Liver (tissue), 9 donors: ENCODE data around the gene FAM241B. TPM values are rescaled to one million over a fixed set of nuclear protein-coding genes. Genes with fewer than 3 reads are reported as not detected.

Experiments
- DNase-seq: peaks from one replicate; pipeline ENCODE4 v3.0.0-alpha.2; 2017; ENCODE audit warnings: low spot score
- H3K27ac ChIP-seq, 2 donors: one replicate each; pipeline ENCODE4 v1.7.0; 2013; ENCODE audit warnings: inconsistent platforms in 2 of 2, low read length in 2 of 2, control low read depth in 1 of 2, low read depth in 1 of 2, mild to moderate bottlenecking in 1 of 2
- H3K27me3 ChIP-seq, 4 donors: one replicate each; pipeline versions ENCODE4 v1.6.1 to v1.7.0; 2013; ENCODE audit warnings: low read length in 3 of 4, inconsistent platforms in 1 of 4, mild to moderate bottlenecking in 1 of 4, moderate library complexity in 1 of 4; ENCODE audit not compliant: control insufficient read depth in 4 of 4, insufficient read depth in 4 of 4
- H3K36me3 ChIP-seq, 4 donors: one replicate each; pipeline versions ENCODE4 v1.6.1 to v1.7.0; 2013; ENCODE audit warnings: low read length in 3 of 4, mild to moderate bottlenecking in 3 of 4, low read depth in 1 of 4, moderate library complexity in 1 of 4; ENCODE audit not compliant: control insufficient read depth in 4 of 4, insufficient read depth in 3 of 4
- H3K4me1 ChIP-seq, 4 donors: one replicate each; pipeline versions ENCODE4 v1.6.1 to v1.7.0; 2013; ENCODE audit warnings: low read length in 3 of 4, mild to moderate bottlenecking in 3 of 4, moderate library complexity in 1 of 4; ENCODE audit not compliant: control insufficient read depth in 4 of 4, insufficient read depth in 4 of 4
- H3K4me3 ChIP-seq, 3 donors: one replicate each; pipeline versions ENCODE4 v1.6.1 to v1.7.0; 2013; ENCODE audit warnings: low read length in 3 of 3, control low read depth in 1 of 3, low read depth in 1 of 3, mild to moderate bottlenecking in 1 of 3
- H3K9ac ChIP-seq, 2 donors: one replicate each; pipeline ENCODE4 v1.7.0; 2013; ENCODE audit warnings: low read length in 2 of 2, mild to moderate bottlenecking in 2 of 2, moderate library complexity in 2 of 2, control low read depth in 1 of 2, low read depth in 1 of 2
- H3K9me3 ChIP-seq, 4 donors: one replicate each; pipeline versions ENCODE4 v1.6.1 to v1.7.0; 2013; ENCODE audit warnings: low read length in 3 of 4; ENCODE audit not compliant: control insufficient read depth in 4 of 4
- ATF3 ChIP-seq: IDR thresholded peaks from 2 replicates; pipeline ENCODE4 v1.6.1; 2016; ENCODE audit warnings: antibody characterized with exemption
- CTCF ChIP-seq: fragments of 150-350 bp; IDR thresholded peaks from 2 replicates; pipeline ENCODE4 v1.5.1; 2017; ENCODE audit warnings: improper control_type of control experiment, low read depth, low read length; ENCODE audit not compliant: missing input control
- EGR1 ChIP-seq, 2 donors: IDR thresholded peaks; 2 replicates each; pipeline ENCODE4 v1.6.1; 2016 to 2018; ENCODE audit warnings: antibody characterized with exemption in 2 of 2, low read depth in 2 of 2
- FOXA1 ChIP-seq: IDR thresholded peaks from 2 replicates; pipeline ENCODE4 v1.6.1; 2016; ENCODE audit warnings: antibody characterized with exemption
- FOXA2 ChIP-seq: IDR thresholded peaks from 2 replicates; pipeline ENCODE4 v1.6.1; 2016; ENCODE audit warnings: antibody characterized with exemption
- GABPA ChIP-seq, 2 donors: IDR thresholded peaks in 1 of 2; conservative IDR thresholded peaks in 1 of 2; 2 replicates each; pipeline ENCODE4 v1.6.1; 2016; ENCODE audit warnings: antibody characterized with exemption in 2 of 2, mild to moderate bottlenecking in 1 of 2, moderate library complexity in 1 of 2
- HNF4A ChIP-seq, 2 donors: conservative IDR thresholded peaks; 2 replicates each; pipeline ENCODE4 v1.6.1; 2016; ENCODE audit warnings: antibody characterized with exemption in 2 of 2, mild to moderate bottlenecking in 2 of 2
- HNF4G ChIP-seq: IDR thresholded peaks from 2 replicates; pipeline ENCODE4 v1.6.1; 2016; ENCODE audit warnings: antibody characterized with exemption
- JUND ChIP-seq, 2 donors: IDR thresholded peaks; 2 replicates each; pipeline ENCODE4 v1.6.1; 2016; ENCODE audit warnings: antibody characterized with exemption in 2 of 2
- MAX ChIP-seq: IDR thresholded peaks from 2 replicates; pipeline ENCODE4 v1.6.1; 2016; ENCODE audit warnings: antibody characterized with exemption
- NR2F2 ChIP-seq: IDR thresholded peaks from 2 replicates; pipeline ENCODE4 v1.6.1; 2016; ENCODE audit warnings: antibody characterized with exemption
- RAD21 ChIP-seq, 2 donors: IDR thresholded peaks; 2 replicates each; pipeline ENCODE4 v1.6.1; 2016; ENCODE audit warnings: antibody characterized with exemption in 2 of 2, mild to moderate bottlenecking in 2 of 2
- REST ChIP-seq: IDR thresholded peaks from 2 replicates; pipeline ENCODE4 v1.6.1; 2016; ENCODE audit warnings: antibody characterized with exemption, mild to moderate bottlenecking
- RXRA ChIP-seq, 2 donors: IDR thresholded peaks; 2 replicates each; pipeline ENCODE4 v1.6.1; 2017 to 2018; ENCODE audit warnings: antibody characterized with exemption in 2 of 2, mild to moderate bottlenecking in 1 of 2
- SP1 ChIP-seq: IDR thresholded peaks from 2 replicates; pipeline ENCODE4 v1.6.1; 2018; ENCODE audit warnings: antibody characterized with exemption, mild to moderate bottlenecking
- TAF1 ChIP-seq: conservative IDR thresholded peaks from 2 replicates; pipeline ENCODE4 v1.6.1; 2016; ENCODE audit warnings: antibody characterized with exemption, mild to moderate bottlenecking
- ZBTB33 ChIP-seq: IDR thresholded peaks from 2 replicates; pipeline ENCODE4 v1.6.1; 2016; ENCODE audit warnings: antibody characterized with exemption
- WGBS: extraction: QIAGEN DNeasy Blood & Tissue Kit; methylation state at CpG from one replicate; pipeline ENCODE4 v1.1.7; 2013; 5-methylcytosine and 5-hydroxymethylcytosine counted together
- polyA plus RNA-seq, 2 donors: library from polyadenylated mRNA; stranded (reverse) in 1 of 2; unstranded in 1 of 2; fragments of 200-250 nt in 1 of 2; fragments of >200 nt in 1 of 2; fragmentation: Nextera tagmentation in 1 of 2; extraction: Ambion mirVana in 1 of 2; gene quantifications; one replicate each; pipeline versions ENCODE4 v1.2.1 to v1.2.3, GENCODE V29; 2013 to 2015
- total RNA-seq, 2 donors: library from RNA; depleted of rRNA; stranded (reverse); fragments of >200 nt; gene quantifications; one replicate each; pipeline ENCODE4 v1.2.3, GENCODE V29; 2014
- donor health status: healthy.
- donor health status: healthy.
- donor health status: healthy.
- donor health status: healthy.
- donor health status: healthy.

FAM241B gene
- total and polyA plus RNA-seq, 4 donors = 0.84 to 2.5 (median 1.7) TPM

GRCh38 chr10:69648461-69648860 lies 18.4 kb downstream of the FAM241B start:
- no peak overlapping the region for H3K4me3 ChIP-seq
- 88% methylated on average over 5 of the region's 5 CpGs for WGBS
- no peak overlapping the region for H3K9ac ChIP-seq
- no peak overlapping the region for H3K27ac ChIP-seq
- TF ChIP-seq REST = no peak
- TF ChIP-seq EGR1 (IDR thresholded peaks at IDR 0.05; ENCODE audit: low read depth in 2 of 2) = no peak
- TF ChIP-seq ZBTB33 = no peak
- TF ChIP-seq GABPA (IDR thresholded peaks at IDR 0.05 in 1 of 2, conservative IDR thresholded peaks at IDR 0.05 in 1 of 2) = no peak
- no peak for TF ChIP-seq RAD21 (IDR thresholded peaks at IDR 0.05)
- no peak for TF ChIP-seq JUND (IDR thresholded peaks at IDR 0.05)
- TF ChIP-seq FOXA2 = no peak
- no peak for TF ChIP-seq MAX
- TF ChIP-seq RXRA (IDR thresholded peaks at IDR 0.05) = no peak
- TF ChIP-seq SP1 = no peak
- TF ChIP-seq FOXA1 = no peak
- no peak for TF ChIP-seq ATF3
- TF ChIP-seq HNF4G = no peak
- TF ChIP-seq NR2F2 = no peak
- TF ChIP-seq HNF4A (conservative IDR thresholded peaks at IDR 0.05) = no peak
- no peak for TF ChIP-seq TAF1
- H3K4me1 ChIP-seq = no peaks in the 10 kb centered on the region
- no peaks in the 10 kb centered on the region for H3K27me3 ChIP-seq
- H3K36me3 ChIP-seq = no peaks in the 10 kb centered on the region
- DNase-seq = no peak
- no peaks in the 10 kb centered on the region for H3K9me3 ChIP-seq

GRCh38 chr10:69649786-69650550 lies 19.9 kb downstream of the FAM241B start:
- no peaks in the 10 kb centered on the region for H3K9me3 ChIP-seq
- no peaks in the 10 kb centered on the region for H3K27me3 ChIP-seq
- H3K27ac ChIP-seq = no peak overlapping the region
- H3K4me3 ChIP-seq = no peak overlapping the region
- WGBS = 91% methylated on average over 9 of the region's 9 CpGs
- no peak for DNase-seq
- H3K9ac ChIP-seq = no peak overlapping the region
- no peaks in the 10 kb centered on the region for H3K4me1 ChIP-seq
- H3K36me3 ChIP-seq = no peaks in the 10 kb centered on the region
- TF ChIP-seq RAD21 (IDR thresholded peaks at IDR 0.05) (no peak), FOXA2 (no peak), REST (no peak), RXRA (IDR thresholded peaks at IDR 0.05) (no peak), HNF4A (conservative IDR thresholded peaks at IDR 0.05) (no peak), FOXA1 (no peak), ATF3 (no peak), CTCF (no peak), ZBTB33 (no peak)
